NCI-H1436 treated with DMSO at 0.1 percent for 48 hours (cell line): ENCODE data around the gene PTX4.
"Not testable (repeated sequence)": the region's sequence is repeated elsewhere in the genome, so short reads cannot be mapped to it uniquely, and the experiment has no call there.

ENCODE experiments used
- DNase-seq: peaks from one replicate; lab custom pipeline; 2025; lab: John Stamatoyannopoulos, UW

The PTX4 gene

GRCh38 chr16:1443980-1444729 is 44.6 kb downstream of the PTX4 start, which contains the start of gene CCDC154:
CCDC154 (minus strand) TSS chr16:1444556; CDS start chr16:1444322, 234 bp downstream.
- no peak for DNase-seq

- DNase-seq: no peak
Measured at GRCh38 chr16:1443403-1443973, 45.3 kb downstream of the PTX4 start.

- DNase-seq: no peak
Measured at GRCh38 chr16:1442697-1443096, 46.0 kb downstream of the PTX4 start.

GRCh38 chr16:1441391-1441829 is 47.3 kb downstream of the PTX4 start:
- DNase-seq: no peak

- not testable (repeated sequence) for DNase-seq
Measured at GRCh38 chr16:1439699-1440074, 49.1 kb downstream of the PTX4 start.

GRCh38 chr16:1439058-1439698 is 49.6 kb downstream of the PTX4 start:
- no peak for DNase-seq

- no peak for DNase-seq
Measured at GRCh38 chr16:1438229-1439057, 50.3 kb downstream of the PTX4 start.

- DNase-seq: no peak
Measured at GRCh38 chr16:1437606-1438005, 51.1 kb downstream of the PTX4 start.

- no peak for DNase-seq
Measured at GRCh38 chr16:1436731-1437355, 51.9 kb downstream of the PTX4 start.

- DNase-seq: no peak
Measured at GRCh38 chr16:1435921-1436697, 52.6 kb downstream of the PTX4 start.
